ENCODE measurements around the gene FRMPD3.

- TF ChIP-seq, protein P1, sequence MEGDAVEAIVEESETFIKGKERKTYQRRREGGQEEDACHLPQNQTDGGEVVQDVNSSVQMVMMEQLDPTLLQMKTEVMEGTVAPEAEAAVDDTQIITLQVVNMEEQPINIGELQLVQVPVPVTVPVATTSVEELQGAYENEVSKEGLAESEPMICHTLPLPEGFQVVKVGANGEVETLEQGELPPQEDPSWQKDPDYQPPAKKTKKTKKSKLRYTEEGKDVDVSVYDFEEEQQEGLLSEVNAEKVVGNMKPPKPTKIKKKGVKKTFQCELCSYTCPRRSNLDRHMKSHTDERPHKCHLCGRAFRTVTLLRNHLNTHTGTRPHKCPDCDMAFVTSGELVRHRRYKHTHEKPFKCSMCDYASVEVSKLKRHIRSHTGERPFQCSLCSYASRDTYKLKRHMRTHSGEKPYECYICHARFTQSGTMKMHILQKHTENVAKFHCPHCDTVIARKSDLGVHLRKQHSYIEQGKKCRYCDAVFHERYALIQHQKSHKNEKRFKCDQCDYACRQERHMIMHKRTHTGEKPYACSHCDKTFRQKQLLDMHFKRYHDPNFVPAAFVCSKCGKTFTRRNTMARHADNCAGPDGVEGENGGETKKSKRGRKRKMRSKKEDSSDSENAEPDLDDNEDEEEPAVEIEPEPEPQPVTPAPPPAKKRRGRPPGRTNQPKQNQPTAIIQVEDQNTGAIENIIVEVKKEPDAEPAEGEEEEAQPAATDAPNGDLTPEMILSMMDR (conservative IDR thresholded peaks at IDR 0.05; ENCODE audit: low read depth in 2 of 2): no peak
- TF ChIP-seq POLR2AphosphoS5 (IDR thresholded peaks at IDR 0.05; ENCODE audit: low read depth) (no peak), REST (IDR thresholded peaks at IDR 0.05; ENCODE audit: unreplicated experiment) (no peak), EZH2phosphoT487 (IDR thresholded peaks at IDR 0.05; ENCODE audit: unreplicated experiment) (no peak), EZH2 (IDR thresholded peaks at IDR 0.05; ENCODE audit: low read depth, unreplicated experiment) (no peak), CREB1 (CRISPR knock-in tag; IDR thresholded peaks at IDR 0.05; ENCODE audit: low read depth) (no peak)
- TF ChIP-seq, protein P2, sequence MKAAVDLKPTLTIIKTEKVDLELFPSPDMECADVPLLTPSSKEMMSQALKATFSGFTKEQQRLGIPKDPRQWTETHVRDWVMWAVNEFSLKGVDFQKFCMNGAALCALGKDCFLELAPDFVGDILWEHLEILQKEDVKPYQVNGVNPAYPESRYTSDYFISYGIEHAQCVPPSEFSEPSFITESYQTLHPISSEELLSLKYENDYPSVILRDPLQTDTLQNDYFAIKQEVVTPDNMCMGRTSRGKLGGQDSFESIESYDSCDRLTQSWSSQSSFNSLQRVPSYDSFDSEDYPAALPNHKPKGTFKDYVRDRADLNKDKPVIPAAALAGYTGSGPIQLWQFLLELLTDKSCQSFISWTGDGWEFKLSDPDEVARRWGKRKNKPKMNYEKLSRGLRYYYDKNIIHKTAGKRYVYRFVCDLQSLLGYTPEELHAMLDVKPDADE (IDR thresholded peaks at IDR 0.05): no peak
Observed at GRCh38 chrX:107457289-107457688, 7.8 kb downstream of the FRMPD3 start.

Measured in GM23338 (cell line).